Testis (tissue), 3 donors: ENCODE results near the gene NES. TPM values are rescaled to one million over a fixed set of nuclear protein-coding genes. Genes with fewer than 3 reads are reported as not detected.

Experiments
- DNase-seq: peaks from one replicate; pipeline ENCODE4 v3.0.0-alpha.2; 2019
- H3K27ac ChIP-seq, 2 donors: fragments of 200-600 bp; sonication (generic); one replicate each; pipeline ENCODE4 v1.5.1; 2019
- H3K27me3 ChIP-seq: fragments of 200-600 bp; sonication (generic); one replicate; pipeline ENCODE4 v1.5.1; 2019
- H3K36me3 ChIP-seq: fragments of 200-600 bp; sonication (generic); one replicate; pipeline ENCODE4 v1.5.1; 2017; ENCODE audit warnings: low read depth; ENCODE audit errors: missing control alignments
- H3K4me1 ChIP-seq: fragments of 200-600 bp; sonication (generic); one replicate; pipeline ENCODE4 v1.5.1; 2019
- H3K4me3 ChIP-seq, 2 donors: fragments of 200-600 bp; sonication (generic); one replicate each; pipeline ENCODE4 v1.5.1; 2017 to 2019
- H3K9me3 ChIP-seq: fragments of 200-600 bp; sonication (generic); one replicate; pipeline ENCODE4 v1.5.1; 2017
- CTCF ChIP-seq, 3 experiments: fragments of 450-650 bp in 2 of 3; fragments of 200-600 bp in 1 of 3; sonication (generic) in 1 of 3; IDR thresholded peaks; one replicate each; pipeline ENCODE4 v1.5.1; 2016 to 2019; ENCODE audit warnings: antibody characterized with exemption in 3 of 3, mild to moderate bottlenecking in 2 of 3, moderate library complexity in 1 of 3
- POLR2A ChIP-seq: fragments of 450-650 bp; IDR thresholded peaks from one replicate; pipeline ENCODE4 v1.6.1; 2017; ENCODE audit warnings: antibody characterized with exemption, mild to moderate bottlenecking, moderate library complexity
- WGBS, 2 donors: methylation state at CpG; one replicate each; pipeline ENCODE4 v1.1.5; 2018; 5-methylcytosine and 5-hydroxymethylcytosine counted together
- intact Hi-C: fragments of 100-400 bp; cut with DNase I; formaldehyde crosslinking; loops from one replicate; pipeline ENCODE4 v1.15.1; 2023; ENCODE audit warnings: low total_unique reads
- polyA plus RNA-seq: library from polyadenylated mRNA; stranded (reverse); fragments of 350-450 nt; fragmentation: Illumina TruSeq; extraction: RNeasy Lipid Tissue Mini Kit (QIAGEN cat#74804); gene quantifications from one replicate; pipeline ENCODE4 v1.2.3, GENCODE V29; 2014; ENCODE audit warnings: low read depth, low replicate concordance; ENCODE audit not compliant: insufficient read depth
- total RNA-seq, 2 donors: library from RNA; depleted of rRNA; stranded (reverse); fragments of >200 nt; gene quantifications; one replicate each; pipeline ENCODE4 v1.2.3, GENCODE V29; 2016

NES gene
- total and polyA plus RNA-seq, 3 donors from 2014 or later, result 17.6 to 27.7 (median 20.7) TPM

- DNase-seq, result no peak
- no peaks in the 10 kb centered on the region for H3K9me3 ChIP-seq
- 47 to 69% methylated on average over 2 to 9 of the region's 9 CpGs for WGBS, 2 donors
- TF ChIP-seq CTCF (IDR thresholded peaks at IDR 0.05), result no peak
- TF ChIP-seq POLR2A, result no peak
- no peaks in the 10 kb centered on the region for H3K27me3 ChIP-seq
- H3K36me3 ChIP-seq, result no peaks in the 10 kb centered on the region
- no peak overlapping the region for H3K4me3 ChIP-seq
- H3K27ac ChIP-seq, result no peak overlapping the region
- peaks cover 33% of the 10 kb centered on the region for H3K4me1 ChIP-seq
- intact Hi-C loops, result loop anchor here (10.0 kb wide), 1 partner anchor 71 kb away; no protein-coding TSS in a partner anchor
Measured at GRCh38 chr1:156655904-156656516, 21.2 kb downstream of the NES start.

GRCh38 chr1:156655151-156655903, 21.9 kb downstream of the NES start:
- Histone ChIP-seq H3K9me3 (no peaks in the 10 kb centered on the region), H3K36me3 (no peaks in the 10 kb centered on the region), H3K27ac (no peak overlapping the region), H3K4me1 (peaks cover 28% of the 10 kb centered on the region), H3K27me3 (no peaks in the 10 kb centered on the region), H3K4me3 (no peak overlapping the region)
- 82 to 85% methylated on average over 2 of the region's 2 CpGs for WGBS, 2 donors
- DNase-seq, result no peak
- intact Hi-C loops, result loop anchor here (10.0 kb wide), 1 partner anchor 71 kb away; no protein-coding TSS in a partner anchor
- no peak for TF ChIP-seq POLR2A
- no peak for TF ChIP-seq CTCF (IDR thresholded peaks at IDR 0.05)

- no peaks in the 10 kb centered on the region for H3K36me3 ChIP-seq
- intact Hi-C loops, result loop anchor here (10.0 kb wide), 1 partner anchor 70 kb away; no protein-coding TSS in a partner anchor
Measured at GRCh38 chr1:156654700-156655099, 22.5 kb downstream of the NES start.

GRCh38 chr1:156652992-156653355, 24.2 kb downstream of the NES start:
- Histone ChIP-seq H3K9me3 (no peaks in the 10 kb centered on the region), H3K27me3 (no peaks in the 10 kb centered on the region), H3K4me1 (peaks cover 12% of the 10 kb centered on the region), H3K4me3 (no peak overlapping the region), H3K27ac (no peak overlapping the region), H3K36me3 (no peaks in the 10 kb centered on the region)
- WGBS, 2 donors, result 83 to 90% methylated on average over 9 of the region's 9 CpGs
- no peak for TF ChIP-seq POLR2A
- TF ChIP-seq CTCF (IDR thresholded peaks at IDR 0.05), result no peak
- intact Hi-C loops, result loop anchor here (10.0 kb wide), 1 partner anchor 68 kb away; no protein-coding TSS in a partner anchor
- no peak for DNase-seq

More at GRCh38 chr1:156654700-156655099, 22.5 kb downstream of the NES start:
- Histone ChIP-seq H3K27ac (no peak overlapping the region), H3K9me3 (no peaks in the 10 kb centered on the region), H3K4me1 (peaks cover 25% of the 10 kb centered on the region), H3K4me3 (no peak overlapping the region), H3K27me3 (no peaks in the 10 kb centered on the region)
- no peak for TF ChIP-seq CTCF (IDR thresholded peaks at IDR 0.05)
- no peak for TF ChIP-seq POLR2A
- 79 to 86% methylated on average over 1 of the region's 1 CpG for WGBS, 2 donors
- DNase-seq, result no peak
